T follicular helper cell (primary cell): Measurements from ENCODE around the gene CLEC20A.

ENCODE experiments used
- DNase-seq: peaks from one replicate; pipeline ENCODE4 v3.0.0-alpha.2; 2020; ENCODE audit warnings: low read depth

Gene CLEC20A

DNA sequence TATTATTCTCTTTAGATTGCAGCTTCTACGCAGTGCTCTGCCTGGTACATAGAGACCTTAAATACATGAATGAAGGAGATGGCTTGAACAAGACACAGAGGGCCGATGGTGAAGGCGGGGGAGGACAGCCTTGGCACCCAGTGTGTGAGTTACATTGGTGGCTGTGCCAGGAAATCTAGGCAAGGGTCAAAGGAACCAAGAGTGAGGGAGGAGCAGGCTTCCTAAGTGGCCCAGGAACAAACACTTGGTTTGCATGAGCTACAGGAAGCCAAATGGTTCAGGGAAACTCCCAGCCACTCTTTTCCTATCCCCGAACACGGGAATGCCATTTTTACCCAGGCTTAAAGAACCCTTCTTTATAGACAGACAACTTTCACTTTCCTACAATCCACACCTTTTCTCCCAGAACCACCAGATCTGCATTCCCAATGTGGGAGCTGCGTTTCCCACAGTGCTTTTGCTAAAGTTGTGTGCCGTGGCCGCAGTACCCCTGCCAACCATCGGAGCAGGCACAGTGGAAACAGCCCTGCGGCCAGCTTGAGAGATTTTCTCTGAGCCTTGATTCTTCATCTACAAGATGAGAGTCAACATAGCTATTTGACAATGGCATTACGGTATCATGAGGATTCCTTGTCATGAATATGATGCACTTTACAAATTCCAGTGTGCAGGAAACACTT, 3.5 kb upstream of the CLEC20A start:
- no peak for DNase-seq

DNA sequence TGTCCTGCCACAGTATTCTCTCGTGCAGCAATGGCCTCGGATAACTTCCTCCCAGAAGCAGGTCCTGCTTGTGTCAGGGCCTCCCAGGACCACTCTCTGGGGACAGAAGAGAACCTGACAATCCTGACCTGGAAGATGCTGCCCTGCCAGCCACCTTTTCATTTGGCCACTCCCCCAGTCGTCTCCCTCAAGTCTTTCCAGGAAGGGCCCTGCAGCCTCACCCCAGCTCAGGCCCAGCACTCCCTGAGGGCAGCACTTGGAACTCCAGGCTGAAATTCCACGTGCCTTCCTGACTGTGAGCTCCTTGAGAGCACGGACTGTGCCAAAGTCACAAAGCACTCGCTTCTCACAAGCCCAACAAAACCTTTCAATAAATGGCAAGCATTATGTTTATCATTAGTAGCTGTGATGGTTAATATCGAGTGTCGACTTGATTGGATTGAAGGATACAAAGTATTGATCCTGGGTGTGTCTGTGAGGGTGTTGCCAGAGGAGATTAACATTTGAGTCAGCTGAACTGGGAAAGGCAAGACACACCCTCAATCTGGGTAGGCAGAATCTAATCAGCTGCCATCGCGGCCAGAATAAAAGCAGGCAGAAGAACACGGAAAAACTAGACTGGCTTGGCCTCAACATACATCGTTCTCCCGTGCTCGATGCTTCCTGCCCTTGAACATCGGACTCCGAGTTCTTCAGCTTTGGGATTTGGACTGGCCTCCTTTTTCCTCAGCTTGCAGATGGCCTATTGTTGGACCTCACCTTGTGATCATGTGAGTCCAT, 2.3 kb upstream of the CLEC20A start:
- no peak for DNase-seq

DNA sequence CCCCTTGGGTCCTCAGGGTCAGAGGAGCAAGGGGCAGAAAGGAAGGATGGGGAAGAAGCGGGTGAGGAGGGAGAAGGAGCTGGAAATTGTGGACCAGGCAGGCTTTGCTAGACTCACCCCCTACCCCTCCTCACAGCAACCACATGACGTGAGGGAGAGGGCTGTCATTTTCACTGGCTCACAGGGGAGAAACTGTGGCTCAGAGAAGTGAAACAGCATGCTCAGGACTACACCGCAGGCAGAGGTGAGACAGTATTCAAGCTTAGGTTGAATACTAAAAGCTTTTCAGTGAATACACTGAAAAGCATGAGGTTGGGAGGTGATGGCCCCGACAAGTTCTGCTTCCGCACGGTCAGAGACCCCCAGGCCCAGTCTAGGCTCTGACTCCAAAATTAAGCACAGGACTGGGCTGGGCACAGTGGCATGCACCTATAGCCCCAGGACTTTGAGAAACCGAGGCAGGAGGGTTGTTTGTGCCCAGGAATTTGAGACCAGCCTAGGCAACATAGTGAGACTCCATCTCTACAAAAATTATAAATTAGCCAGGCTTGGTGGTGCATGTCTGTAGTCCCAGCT, 1.2 kb upstream of the CLEC20A start:
- no peak for DNase-seq

DNA sequence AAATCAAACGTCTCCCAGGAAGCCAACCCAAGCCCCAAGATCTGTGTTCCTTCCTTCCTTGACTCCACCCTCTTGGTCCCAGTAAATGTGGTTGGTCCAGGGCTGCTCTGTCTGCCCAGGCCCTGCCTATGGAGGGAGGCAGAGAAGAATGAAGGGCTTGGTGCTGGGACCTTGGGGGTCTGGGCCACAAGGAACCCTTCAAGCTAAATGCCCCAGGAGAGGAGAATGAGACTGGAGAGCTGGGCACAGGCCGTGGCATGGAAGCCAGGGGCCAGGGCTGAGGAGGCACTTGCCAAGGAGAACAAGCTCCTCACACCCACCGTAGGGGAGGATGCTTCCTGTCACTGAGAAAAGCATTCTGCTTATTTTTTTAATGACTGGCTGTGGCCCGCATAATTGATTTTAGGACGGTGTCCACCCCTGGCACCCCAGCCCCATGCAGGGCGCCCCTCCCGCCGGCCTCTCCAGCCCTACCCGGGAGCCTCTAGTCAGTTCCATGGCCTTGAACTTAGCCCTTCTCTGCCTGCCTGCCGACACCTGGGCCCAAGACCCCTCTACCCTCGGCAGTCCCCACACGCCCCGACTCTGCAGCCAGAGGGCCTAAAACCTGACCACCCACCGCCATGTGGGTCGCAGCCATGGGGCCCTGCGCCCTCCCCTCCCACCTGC, 889 bp downstream of the CLEC20A start:
- DNase-seq, result no peak

DNA sequence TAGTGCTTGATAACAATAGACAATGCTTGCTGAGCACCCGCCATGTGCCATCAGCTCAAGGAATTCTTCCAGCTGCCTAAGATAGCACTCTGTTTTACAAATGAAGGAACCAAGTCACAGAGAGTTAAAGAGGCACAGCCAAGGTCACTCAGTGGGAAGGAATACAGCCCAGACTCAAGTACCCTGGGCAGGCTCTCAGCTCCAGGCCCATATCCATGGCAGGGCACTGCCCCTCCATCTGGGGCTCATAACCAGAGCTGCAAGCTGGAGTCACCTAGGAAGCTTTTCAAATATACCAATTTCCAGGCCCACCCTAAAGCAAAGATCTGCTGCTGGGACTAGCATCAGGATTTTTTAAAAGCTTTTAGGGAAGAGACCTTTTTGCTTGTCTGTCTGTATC, 1.6 kb downstream of the CLEC20A start:
- no peak for DNase-seq

DNA sequence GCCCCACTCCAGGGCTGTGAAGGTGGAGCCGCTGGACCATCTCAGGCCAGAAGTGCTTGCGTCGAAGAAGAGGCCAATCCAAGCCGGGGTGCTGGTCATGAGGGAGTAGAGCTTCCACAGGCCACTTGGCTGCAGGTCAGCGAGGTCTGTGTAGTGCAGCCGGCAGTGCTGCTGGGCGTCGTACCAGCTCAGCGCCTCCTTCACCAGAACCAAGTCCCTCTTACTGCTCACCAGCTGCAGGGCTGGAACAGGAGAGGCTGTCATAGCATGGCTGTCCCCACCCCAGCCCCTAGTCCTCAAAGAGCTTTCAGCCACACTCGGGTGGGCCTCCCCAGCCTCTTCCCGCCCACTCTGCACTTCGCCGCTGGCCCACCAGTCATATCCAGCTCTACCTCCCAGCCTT, 2.2 kb downstream of the CLEC20A start:
- no peak for DNase-seq

DNA sequence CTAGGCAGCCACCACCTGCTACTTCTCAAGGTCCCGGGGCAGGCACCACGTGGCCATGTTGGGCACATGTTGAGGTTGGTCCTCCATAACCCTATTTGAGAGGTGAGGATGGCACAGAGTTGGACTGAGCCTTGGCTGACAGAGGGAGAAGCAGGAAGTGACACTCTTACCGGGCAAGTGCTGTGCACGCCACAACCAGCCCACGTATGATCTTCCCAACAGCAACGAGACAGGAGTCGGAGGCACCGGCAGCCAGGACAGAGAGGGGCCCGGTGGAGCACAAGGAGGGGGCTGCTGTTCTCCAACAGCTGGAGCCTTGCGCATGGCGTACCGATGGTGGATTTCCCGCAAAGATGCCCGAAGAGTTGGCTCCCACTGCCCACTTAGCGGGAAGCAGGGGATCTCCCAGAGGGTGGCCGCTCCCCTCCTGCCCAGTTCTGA, 3.4 kb downstream of the CLEC20A start:
- DNase-seq, result no peak

DNA sequence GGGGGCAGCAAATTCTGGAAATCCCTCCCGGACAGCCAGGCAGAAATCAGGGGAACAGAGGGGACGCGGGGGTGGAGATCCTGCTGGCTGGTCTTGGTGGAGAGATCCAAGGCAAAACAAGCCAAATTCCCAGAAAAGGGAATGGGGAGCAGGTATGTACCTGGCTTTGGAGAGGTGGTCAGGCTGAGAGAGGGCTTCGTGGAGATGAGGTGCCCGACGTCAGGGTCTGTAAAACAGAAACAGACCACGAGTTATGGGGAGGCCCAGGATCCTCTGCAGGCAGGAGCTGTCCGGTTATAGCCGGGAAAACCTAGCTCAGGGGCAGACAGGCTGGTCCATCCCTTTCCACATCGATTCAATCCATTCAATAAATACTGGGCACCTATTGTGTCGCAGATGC, 4.4 kb downstream of the CLEC20A start:
- no peak for DNase-seq

DNA sequence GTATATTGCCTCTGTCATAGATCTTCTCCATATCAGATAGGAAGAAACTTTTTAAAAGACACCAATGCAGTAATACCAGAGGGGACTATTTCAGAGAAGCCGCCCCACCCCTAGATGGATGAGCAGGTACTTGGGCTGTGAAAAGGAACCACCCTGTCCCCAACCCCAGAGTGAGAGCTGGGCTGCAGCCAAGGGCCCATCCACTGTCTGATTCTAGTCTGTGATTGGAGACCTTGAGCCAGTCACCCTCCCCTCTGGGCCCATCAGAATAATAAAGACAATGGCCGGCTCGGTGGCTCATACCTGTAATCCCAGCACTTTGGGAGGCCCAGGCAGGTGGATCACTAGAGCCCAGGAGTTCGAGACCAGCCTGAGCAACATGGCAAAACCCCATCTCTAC, 5.0 kb downstream of the CLEC20A start:
- DNase-seq, result no peak

DNA sequence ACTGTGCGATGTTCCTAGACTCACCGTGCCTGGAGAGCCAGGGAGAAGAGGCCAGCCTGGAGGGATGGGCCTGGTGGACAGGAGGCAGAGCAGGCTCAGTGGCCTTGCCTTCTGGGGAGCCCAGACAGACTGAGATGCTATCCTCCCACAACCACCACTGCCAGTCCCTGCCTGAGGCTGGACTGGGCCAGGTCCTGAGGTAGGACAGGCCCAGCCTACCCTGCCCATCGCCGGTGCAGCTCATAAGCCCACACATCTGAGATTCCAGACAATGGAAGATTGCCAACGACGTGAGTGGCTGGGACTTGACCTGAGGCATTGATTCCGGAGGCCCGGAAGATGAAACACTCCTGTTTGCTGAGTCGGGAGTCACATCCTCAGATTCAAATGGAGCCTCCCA, 5.8 kb downstream of the CLEC20A start:
- no peak for DNase-seq

DNA sequence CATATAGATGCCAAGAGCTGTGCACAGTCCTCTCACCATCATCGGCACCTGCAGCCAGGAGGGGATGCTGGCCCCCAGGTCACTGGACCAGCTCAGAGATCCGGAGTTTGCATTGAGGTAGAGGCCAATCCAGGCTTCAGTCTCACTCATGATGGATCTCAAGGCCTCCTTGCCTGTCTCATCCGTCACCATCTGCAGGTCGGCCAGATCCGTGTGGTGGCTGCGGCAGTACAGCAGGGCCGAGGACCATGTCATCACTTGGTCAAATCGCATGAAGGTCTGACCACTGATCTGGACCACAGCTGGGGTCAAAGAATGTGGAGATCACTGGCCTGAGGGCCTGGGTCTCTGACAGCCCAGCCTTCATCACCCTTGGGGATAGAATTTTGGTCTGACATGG, 6.6 kb downstream of the CLEC20A start:
- no peak for DNase-seq

DNA sequence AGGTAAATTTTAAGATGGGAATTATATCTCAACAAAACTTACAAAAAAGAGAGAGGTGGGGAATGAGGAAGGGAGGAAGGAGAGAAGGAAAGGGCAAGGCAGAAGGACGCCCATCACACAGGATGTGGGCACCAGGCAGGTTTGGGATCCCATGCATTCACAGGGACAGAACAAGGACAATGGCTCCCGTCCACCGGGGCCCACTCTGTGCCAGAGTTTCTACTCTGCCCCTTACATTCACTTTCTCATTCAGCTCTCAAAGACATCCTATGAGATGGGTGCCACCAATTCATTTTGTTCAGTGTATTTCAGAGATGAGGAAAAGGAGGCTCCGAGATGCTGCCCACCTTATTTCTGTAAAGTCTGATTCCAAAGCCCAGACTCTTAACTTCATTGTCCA, 7.4 kb downstream of the CLEC20A start:
- DNase-seq, result no peak

DNA sequence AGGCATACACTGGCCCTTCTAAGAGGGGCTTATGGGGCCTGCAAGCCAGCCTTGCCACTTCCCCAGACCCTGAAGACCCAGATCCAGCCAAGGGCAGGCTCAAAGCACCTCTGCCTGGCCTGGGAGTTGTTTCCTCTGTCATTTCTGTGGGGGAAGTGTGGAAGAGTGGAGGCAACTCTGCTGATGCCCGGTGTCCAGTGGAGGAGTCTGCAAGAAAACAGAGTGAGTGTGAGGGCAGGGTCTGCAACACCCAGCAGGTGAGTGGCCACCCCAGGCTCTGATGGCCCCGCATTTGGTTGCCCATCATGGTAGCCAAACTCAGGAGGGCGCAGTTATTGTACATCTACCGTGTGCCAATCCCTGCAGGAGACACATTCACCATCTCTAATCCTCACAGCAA, 8.4 kb downstream of the CLEC20A start:
- no peak for DNase-seq

DNA sequence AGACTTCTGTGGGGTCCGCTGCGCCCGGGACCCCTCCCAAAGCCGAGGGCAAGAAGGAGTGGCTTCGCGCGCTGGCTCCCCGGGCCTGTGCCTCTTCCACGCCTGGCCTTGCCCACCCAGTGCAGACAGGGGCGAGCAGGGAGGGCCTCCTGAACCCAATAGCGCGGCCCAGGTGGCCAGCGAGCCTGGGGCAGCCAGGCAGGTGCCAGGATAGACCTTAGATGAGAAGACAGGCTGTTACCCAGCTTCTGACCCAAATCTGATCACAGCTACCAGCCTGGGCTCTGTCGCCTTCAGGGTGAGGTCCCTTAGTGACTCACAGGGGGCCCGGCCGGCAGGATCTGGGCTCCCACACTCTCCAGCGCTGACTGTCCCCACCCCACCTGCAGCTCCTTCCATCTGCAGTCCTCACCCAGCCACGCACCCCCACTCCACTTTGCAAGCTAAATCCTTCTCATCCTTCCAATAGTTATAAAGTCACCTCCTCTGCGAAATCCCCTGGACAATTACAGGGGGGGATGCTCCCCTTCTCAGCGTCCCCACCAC, 9.6 kb downstream of the CLEC20A start:
- DNase-seq, result no peak

DNA sequence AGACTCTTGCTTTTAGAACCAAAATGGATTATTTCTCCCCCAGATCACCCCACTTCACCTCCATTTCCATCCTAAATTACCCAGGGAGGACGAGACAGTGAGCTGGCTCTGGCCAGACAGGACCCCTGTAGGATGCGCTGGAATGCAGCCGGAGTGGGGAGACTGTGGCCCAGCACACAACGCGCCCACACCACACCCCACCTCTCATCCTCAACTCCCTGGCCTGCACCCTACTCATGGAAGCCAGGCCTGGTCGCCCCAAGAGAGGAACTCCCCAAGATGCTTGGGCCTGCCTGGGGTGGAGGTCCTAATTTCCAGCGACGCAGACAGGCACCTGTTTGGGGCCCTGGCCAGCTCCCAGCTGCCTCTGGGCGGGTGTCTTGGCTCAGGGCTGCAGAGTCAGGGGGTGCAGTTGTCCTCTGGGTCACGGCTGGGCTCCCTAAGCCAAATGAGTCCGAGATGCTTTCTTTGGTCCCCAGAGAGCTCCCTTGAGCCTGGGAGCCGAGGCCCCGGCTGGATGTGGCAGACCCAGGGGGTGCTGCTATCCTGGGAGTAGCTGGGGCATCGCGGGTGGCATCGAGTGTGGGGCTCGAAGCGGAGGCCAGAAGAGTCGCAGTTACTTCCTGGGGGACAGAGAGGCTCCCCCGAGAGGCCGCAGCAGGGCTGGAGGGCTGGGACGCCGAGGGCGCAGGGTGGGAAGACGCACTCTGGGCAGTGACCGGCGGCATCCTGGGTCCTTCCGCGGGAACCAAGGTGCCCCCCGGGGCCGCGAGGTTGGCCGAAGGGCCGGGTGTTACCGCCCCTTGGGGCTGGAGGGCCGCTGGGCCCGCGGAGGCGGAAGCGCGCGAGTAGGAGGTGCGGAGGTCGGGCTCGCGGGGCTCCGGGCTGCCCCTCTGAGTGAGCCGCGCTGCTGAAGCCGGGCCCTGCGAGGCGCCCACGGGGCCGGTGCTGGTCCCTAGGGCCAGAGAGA, 10.4 kb downstream of the CLEC20A start:
- DNase-seq, result no peak

DNA sequence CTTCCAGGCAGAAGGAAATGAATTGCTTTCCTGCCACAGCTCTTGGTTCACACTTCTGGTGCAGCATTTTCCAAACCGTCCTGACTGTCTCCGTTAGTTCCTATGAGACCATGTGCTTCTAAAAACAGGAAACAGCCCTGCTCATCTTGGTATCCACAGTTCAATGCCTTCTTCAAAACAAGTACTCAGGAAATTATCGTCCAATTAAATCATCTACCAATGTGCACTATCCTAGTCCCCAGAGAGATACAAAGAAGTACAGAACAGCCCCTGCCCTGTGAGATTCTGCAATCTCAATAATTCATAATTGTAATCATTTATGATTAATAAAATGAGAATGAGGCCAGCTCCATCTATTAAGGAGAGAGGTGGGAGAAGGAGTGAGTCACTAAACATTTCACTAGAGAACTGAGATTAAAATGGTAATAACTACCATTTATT, 11.2 kb downstream of the CLEC20A start:
- no peak for DNase-seq

DNA sequence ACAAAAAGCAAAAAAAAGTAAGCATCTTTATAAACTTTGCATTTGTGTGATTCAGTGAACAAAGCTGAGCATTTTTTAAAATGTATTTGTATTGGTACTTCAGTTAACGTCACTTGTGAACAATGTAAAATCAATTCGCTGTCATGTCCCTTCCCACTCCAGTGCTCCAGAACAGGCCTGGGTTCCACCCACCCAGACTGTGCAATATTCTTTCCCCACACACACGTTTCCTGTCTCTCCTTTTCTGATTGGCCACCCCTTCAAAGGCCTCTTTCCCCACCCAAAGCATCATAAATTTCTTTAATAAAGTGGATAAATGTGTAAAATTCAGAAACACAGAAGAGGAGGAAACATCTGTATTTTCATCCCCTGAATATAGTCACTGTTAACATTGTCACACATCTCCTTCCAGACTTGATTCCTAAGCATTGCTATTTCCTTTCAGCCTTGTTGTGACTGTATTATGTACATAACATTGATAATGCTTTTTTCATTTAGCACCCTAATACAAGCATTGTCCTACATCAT, 12.0 kb downstream of the CLEC20A start:
- DNase-seq, result no peak

DNA sequence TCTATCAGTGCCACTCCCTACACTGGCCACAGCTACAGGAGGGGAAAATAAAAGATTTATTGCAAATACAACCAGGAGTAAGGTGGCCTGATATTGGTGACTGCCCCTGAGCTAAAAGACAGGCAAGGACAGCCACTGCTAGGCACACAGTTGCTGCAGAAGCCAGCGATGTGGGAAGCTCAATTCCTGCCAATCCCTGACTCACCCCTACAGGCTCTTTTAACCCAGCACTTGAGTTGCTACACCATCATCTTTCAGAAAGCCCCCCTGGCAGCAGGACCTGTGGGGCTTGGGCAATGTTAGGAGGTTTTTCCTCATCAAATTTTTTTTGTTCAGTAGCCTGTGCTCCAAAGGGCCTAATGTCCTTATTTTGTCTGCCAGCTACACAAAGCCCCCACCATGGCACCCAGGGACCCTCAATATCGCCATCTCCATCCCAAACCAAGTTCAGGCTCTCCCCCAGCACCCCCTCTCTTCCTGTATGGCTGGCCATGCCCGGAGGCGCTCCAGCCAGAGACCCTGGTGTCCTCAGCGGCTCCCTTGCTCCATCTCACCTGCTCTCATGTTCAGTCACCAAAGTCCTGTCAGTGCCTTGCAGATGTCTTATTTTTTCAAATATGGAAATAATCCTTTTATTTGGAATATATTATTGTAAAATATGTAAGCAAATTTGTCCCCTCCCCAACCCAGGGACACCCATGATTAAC, 13.4 kb downstream of the CLEC20A start:
- DNase-seq, result no peak

DNA sequence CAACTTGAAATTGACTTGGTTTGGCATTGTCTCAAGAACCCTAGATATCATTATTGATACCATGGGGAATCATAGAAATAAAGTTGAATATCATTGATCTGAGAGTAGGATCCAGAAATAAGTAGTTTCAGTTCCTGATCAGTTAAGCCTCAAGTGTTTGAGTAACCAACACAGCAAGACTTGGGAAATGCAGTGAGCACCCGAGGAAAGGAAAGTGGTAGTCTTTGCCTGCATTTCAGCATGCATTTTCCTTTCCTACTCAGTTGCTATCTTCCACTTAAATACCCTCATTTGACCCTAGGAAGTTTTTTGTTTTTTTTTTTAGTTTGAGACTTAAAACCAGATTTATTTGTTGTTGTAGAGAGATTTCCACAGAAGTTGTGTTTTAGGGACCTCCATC, 18.9 kb downstream of the CLEC20A start:
- DNase-seq, result no peak

DNA sequence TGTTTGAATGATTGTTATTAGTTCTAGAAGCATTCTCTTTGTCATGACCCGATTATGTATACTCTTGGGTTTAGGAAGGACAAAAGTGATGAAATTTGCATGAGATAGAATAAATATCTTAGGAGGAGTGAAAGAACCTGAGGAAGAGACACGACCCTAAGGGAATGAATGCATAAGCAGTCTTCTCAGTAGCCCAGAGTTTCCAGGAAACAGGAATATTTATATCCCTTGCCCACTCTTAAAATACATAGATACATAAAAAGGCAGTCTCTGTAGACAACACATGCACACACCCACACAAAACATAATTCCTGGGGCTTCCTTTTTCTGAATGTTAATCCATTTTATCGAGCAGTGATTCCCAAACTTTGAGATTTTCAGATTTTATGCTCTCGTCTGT, 19.4 kb downstream of the CLEC20A start:
- no peak for DNase-seq
